Prostate gland (tissue), 2 donors: ENCODE data around the gene OR1L8. TPM values are rescaled to one million over a fixed set of nuclear protein-coding genes. Genes with fewer than 3 reads are reported as not detected.

Experiments
- DNase-seq: peaks from one replicate; pipeline ENCODE4 v3.0.0-alpha.2; 2019; ENCODE audit warnings: low spot score
- H3K27ac ChIP-seq, 2 donors: fragments of 200-600 bp; sonication (generic); 2 replicates each; pipeline ENCODE4 v1.5.1; 2017 to 2019
- H3K27me3 ChIP-seq: fragments of 200-600 bp; sonication (generic); replicated peaks from 2 replicates; pipeline ENCODE4 v1.5.1; 2019; ENCODE audit not compliant: insufficient read depth
- H3K36me3 ChIP-seq, 2 donors: fragments of 200-600 bp; sonication (generic); 1 replicate in 1 of 2; 2 replicates in 1 of 2; pipeline versions ENCODE4 v1.5.1 to v1.8.1; 2017 to 2019
- H3K4me1 ChIP-seq: fragments of 200-600 bp; sonication (generic); replicated peaks from 2 replicates; pipeline ENCODE4 v1.5.1; 2019
- H3K4me3 ChIP-seq, 2 donors: fragments of 200-600 bp; sonication (generic); 2 replicates each; pipeline ENCODE4 v1.5.1; 2017 to 2019
- H3K9me3 ChIP-seq: fragments of 200-600 bp; sonication (generic); 2 replicates; pipeline ENCODE4 v1.5.1; 2017
- CTCF ChIP-seq, 4 experiments: fragments of 200-600 bp in 2 of 4; fragments of 450-650 bp in 2 of 4; sonication (generic) in 2 of 4; IDR thresholded peaks; 1 replicate in 3 of 4; 2 replicates in 1 of 4; pipeline ENCODE4 v1.5.1; 2016 to 2019; ENCODE audit warnings: antibody characterized with exemption in 4 of 4, mild to moderate bottlenecking in 2 of 4, moderate library complexity in 2 of 4
- POLR2A ChIP-seq: fragments of 450-650 bp; IDR thresholded peaks from one replicate; pipeline ENCODE4 v1.6.1; 2016; ENCODE audit warnings: antibody characterized with exemption, mild to moderate bottlenecking
- POLR2AphosphoS5 ChIP-seq: sonication (generic); formaldehyde crosslinking; IDR thresholded peaks from one replicate; pipeline ENCODE4 v1.6.1; 2017; ENCODE audit warnings: antibody characterized with exemption
- WGBS: methylation state at CpG from one replicate; pipeline ENCODE4 v1.1.5; 2018; 5-methylcytosine and 5-hydroxymethylcytosine counted together
- intact Hi-C: fragments of 100-400 bp; cut with DNase I; formaldehyde crosslinking; loops from one replicate; pipeline ENCODE4 v1.14.2; 2022
- total RNA-seq, 2 donors: library from RNA; depleted of rRNA; stranded (reverse); fragments of >200 nt; gene quantifications; one replicate each; pipeline ENCODE4 v1.1.0, GENCODE V29; 2016

The OR1L8 gene
- total RNA-seq, 2 donors from 2014 or later, result 0.14 TPM; not detected in 1

- Histone ChIP-seq H3K27me3 (no peaks in the 10 kb centered on the region), H3K36me3 (no peaks in the 10 kb centered on the region), H3K27ac (no peak overlapping the region), H3K4me1 (no peaks in the 10 kb centered on the region), H3K4me3 (no peak overlapping the region), H3K9me3 (no peaks in the 10 kb centered on the region)
- TF ChIP-seq CTCF (IDR thresholded peaks at IDR 0.05), result no peak
- no peak for TF ChIP-seq POLR2AphosphoS5
- TF ChIP-seq POLR2A, result no peak
- 58% methylated on average over 9 of the region's 9 CpGs for WGBS
- DNase-seq, result no peak
- intact Hi-C loops, result no loop called here
Measured at GRCh38 chr9:122562134-122562760, 20.9 kb downstream of the OR1L8 start.

GRCh38 chr9:122561446-122561845, 21.7 kb downstream of the OR1L8 start:
- Histone ChIP-seq H3K4me3 (no peak overlapping the region), H3K36me3 (no peaks in the 10 kb centered on the region), H3K27ac (no peak overlapping the region), H3K27me3 (no peaks in the 10 kb centered on the region), H3K4me1 (no peaks in the 10 kb centered on the region), H3K9me3 (no peaks in the 10 kb centered on the region)
- 82% methylated on average over 4 of the region's 4 CpGs for WGBS
- intact Hi-C loops, result no loop called here
- DNase-seq, result no peak
- TF ChIP-seq POLR2AphosphoS5 (no peak), POLR2A (no peak), CTCF (IDR thresholded peaks at IDR 0.05) (no peak)

DNA sequence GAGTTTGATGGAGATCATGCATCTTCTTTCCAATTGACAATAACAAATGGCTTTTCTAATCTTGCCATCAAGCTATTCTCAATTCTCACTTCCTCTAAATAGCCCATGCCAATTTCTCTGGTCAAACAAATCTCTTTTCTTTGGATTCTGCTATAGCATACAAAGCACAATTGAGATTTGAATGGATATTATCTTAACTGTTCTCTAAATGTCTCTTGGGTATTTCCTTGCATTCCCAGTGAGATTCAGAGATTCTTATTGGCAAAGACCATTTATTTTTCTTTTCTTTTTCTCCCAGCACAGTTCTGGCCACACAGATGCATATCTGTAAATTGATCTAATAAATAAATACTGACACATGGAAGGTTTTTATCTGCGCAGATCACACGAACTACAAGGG, 30.4 kb downstream of the OR1L8 start, which contains the start of gene OR1N2:
TSS of gene OR1N2 (plus strand) at position 301 of the 400 bp plus-strand sequence. CDS start 100 bp downstream, outside the sequence.
- DNase-seq, result no peak
- Histone ChIP-seq H3K4me3 (no peak within 1 kb of the TSS), H3K36me3 (no peaks in the 10 kb centered on the region), H3K27ac (no peak within 1 kb of the TSS), H3K9me3 (no peaks in the 10 kb centered on the region), H3K4me1 (no peaks in the 10 kb centered on the region), H3K27me3 (no peaks in the 10 kb centered on the region)
- 35% methylated on average over 2 of the region's 2 CpGs for WGBS
- intact Hi-C loops, result no loop called here
- no peak for TF ChIP-seq CTCF (IDR thresholded peaks at IDR 0.05)
- TF ChIP-seq POLR2A, result no peak
- no peak for TF ChIP-seq POLR2AphosphoS5

DNA sequence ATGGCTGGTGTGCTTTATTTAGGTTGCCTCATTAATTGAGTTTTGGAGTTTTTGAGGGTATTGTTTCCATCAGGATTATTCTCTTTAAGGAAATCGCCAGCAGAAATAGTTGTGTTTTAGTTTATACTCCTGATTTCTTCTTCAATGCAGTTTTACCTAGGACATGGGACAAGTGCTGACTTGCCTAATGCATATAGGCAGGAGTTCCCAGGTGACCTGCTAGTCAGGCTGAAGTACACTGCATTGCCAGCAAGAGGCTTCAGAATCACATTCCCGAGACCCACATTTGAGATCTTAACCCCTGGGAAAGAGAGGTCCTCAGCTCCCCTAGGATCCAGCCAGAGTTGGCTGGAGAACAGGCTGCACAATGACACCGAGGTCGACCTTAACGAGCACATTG, 31.8 kb downstream of the OR1L8 start:
- Histone ChIP-seq H3K4me3 (no peak overlapping the region), H3K36me3 (no peaks in the 10 kb centered on the region), H3K27ac (no peak overlapping the region), H3K27me3 (no peaks in the 10 kb centered on the region), H3K9me3 (no peaks in the 10 kb centered on the region), H3K4me1 (no peaks in the 10 kb centered on the region)
- intact Hi-C loops, result no loop called here
- DNase-seq, result no peak
- 53% methylated on average over 5 of the region's 5 CpGs for WGBS
- TF ChIP-seq POLR2AphosphoS5, result no peak
- TF ChIP-seq POLR2A, result no peak
- TF ChIP-seq CTCF (IDR thresholded peaks at IDR 0.05), result no peak

DNA sequence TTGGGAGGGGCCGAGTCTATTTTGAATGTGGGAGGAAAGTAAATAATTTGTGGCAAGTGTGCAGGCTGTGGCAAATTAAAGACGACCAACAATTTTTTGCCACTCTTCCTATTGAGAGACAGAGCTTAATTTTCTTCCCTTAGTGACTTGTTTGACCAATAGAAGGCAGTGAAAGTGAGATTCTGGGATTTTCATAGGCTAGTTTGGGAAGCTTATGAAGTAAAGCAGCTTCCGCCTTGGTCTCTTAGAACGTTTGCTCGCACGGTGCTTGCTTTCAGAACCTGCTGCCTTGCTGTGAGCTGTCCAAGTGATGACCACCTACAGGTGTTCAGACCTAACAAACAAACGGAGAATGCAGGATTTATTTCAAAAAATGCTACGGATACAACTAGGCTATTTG, 37.0 kb downstream of the OR1L8 start:
- H3K9me3 ChIP-seq, result no peaks in the 10 kb centered on the region
- no peak for TF ChIP-seq POLR2AphosphoS5
- no peak for TF ChIP-seq POLR2A
- no peak for TF ChIP-seq CTCF (IDR thresholded peaks at IDR 0.05)
- H3K4me3 ChIP-seq, result no peak overlapping the region
- no peaks in the 10 kb centered on the region for H3K4me1 ChIP-seq
- DNase-seq, result no peak
- no peaks in the 10 kb centered on the region for H3K36me3 ChIP-seq
- 52% methylated on average over 8 of the region's 8 CpGs for WGBS
- no peaks in the 10 kb centered on the region for H3K27me3 ChIP-seq
- intact Hi-C loops, result no loop called here
- H3K27ac ChIP-seq, result no peak overlapping the region
